AG08396 (cell line): Measurements from ENCODE around the gene RRN3.
"Not testable (repeated sequence)": the region's sequence is repeated elsewhere in the genome, so short reads cannot be mapped to it uniquely, and the experiment has no call there.

Source experiments
- DNase-seq: peaks from one replicate; pipeline ENCODE4 v3.0.0; 2012; ENCODE audit warnings: low spot score, mixed read lengths

The RRN3 gene

DNA sequence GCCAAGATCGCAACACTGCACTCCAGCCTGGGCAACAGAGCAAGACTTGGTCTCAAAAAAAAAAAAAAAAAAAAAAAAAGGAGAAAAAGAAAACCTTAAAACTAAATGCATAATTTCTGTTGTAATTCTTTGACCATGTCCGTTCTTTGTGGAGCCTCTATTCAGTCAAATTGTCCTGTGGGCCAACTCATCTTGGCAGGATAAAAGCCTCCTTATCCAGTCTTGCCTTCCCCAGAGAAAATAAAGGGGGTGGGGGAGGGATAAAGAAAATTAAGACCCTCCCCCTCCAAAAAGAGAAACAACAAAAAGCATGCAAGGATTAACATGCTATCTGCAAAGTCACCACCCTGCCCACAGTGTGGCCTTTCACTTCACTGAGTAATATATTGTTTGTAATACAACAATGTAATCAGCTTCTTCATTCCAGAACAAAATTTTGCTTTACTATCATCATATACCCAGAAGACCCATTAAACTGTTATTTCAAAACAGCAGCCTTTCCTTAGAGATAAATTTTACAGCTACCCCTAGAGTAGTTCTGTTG is 5.4 kb upstream of the RRN3 start:
- DNase-seq = not testable (repeated sequence)

- not testable (repeated sequence) for DNase-seq
These were observed 2.5 kb upstream of the RRN3 start for GRCh38 chr16:15096583-15096972.

DNA sequence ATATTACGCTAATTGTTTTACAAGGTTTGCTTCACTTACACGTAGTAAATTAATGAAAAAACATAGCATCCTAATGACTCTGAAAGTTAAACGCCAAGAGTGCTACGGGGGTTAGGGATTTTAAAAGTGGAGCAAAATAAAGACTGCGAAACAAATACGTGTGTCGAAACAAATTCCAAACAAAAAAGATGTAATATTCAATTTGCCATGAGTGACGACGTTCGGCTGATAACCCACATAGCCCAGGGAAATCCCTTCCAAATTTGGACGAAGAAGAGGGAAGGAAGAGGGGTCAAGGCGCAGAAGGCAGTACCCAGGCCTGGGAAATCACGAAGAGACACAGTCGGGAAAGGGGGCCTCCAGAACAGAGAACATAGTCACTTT is 509 bp downstream of the RRN3 start:
- DNase-seq = not testable (repeated sequence)

- DNase-seq = not testable (repeated sequence)
These were observed 3.3 kb downstream of the RRN3 start for GRCh38 chr16:15090663-15091269.

- not testable (repeated sequence) for DNase-seq
These were observed 11.3 kb downstream of the RRN3 start for GRCh38 chr16:15082788-15083187.

DNA sequence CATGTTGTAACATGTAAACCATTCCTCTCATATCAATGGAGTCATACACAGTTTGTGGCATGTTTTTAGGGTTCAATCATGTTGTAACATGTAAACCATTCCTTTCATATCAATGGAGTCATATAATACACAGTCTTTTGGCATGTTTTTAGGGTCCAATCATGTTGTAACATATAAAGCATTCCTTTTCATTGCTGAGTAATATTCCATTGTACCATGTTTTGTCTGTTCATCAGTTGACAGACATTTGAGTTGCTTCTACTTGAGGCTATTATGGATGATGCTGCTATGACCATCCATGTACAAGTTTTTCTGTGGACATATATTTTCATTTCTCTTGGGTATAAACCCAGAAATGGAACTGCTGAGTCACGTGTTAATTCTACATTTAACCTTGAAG is 13.2 kb downstream of the RRN3 start:
- not testable (repeated sequence) for DNase-seq

DNA sequence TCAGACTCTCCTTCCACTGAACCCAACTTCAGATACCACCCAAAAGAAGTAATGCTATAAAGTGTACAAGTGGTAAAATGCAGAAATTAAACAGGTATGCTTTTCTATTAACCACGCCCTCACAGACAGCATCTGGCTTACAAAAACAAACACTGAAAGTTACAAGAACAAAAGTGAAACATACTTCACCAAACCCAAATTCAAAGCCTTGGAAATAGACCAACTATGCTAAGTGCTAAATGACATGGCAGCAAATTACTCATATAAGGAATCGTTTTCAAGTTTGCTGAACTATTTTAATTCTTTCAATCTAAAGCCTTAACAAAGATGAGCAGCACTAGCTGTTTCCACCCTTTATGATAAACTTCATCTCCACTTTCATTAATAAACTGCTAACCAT is 17.9 kb downstream of the RRN3 start:
- not testable (repeated sequence) for DNase-seq

GRCh38 chr16:15073101-15073500 is 21.0 kb downstream of the RRN3 start:
- no peak for DNase-seq

GRCh38 chr16:15071916-15072769 is 21.9 kb downstream of the RRN3 start:
- not testable (repeated sequence) for DNase-seq

- not testable (repeated sequence) for DNase-seq
These were observed 23.1 kb downstream of the RRN3 start for GRCh38 chr16:15071013-15071412.

DNA sequence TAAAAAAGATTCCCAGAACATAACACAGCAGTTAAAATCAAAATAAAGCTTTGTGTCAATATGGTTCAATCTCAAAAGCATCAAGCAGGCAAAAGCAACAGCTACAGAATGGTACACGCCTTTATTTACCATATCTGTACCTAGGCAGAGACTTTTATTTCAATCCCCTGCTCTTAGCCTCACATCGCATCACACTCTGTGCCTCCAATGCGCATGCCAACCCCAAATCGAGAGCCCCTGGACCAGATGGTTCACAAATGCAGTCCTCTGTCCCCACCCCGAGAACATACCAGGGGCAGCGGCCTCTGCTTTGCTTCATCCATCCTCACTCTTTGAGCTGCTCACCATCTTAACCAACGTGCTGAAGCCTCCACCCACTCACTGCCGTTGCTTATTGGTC is 27.4 kb downstream of the RRN3 start:
- DNase-seq = not testable (repeated sequence)

- DNase-seq = not testable (repeated sequence)
These were observed 28.1 kb downstream of the RRN3 start for GRCh38 chr16:15065961-15066360.

DNA sequence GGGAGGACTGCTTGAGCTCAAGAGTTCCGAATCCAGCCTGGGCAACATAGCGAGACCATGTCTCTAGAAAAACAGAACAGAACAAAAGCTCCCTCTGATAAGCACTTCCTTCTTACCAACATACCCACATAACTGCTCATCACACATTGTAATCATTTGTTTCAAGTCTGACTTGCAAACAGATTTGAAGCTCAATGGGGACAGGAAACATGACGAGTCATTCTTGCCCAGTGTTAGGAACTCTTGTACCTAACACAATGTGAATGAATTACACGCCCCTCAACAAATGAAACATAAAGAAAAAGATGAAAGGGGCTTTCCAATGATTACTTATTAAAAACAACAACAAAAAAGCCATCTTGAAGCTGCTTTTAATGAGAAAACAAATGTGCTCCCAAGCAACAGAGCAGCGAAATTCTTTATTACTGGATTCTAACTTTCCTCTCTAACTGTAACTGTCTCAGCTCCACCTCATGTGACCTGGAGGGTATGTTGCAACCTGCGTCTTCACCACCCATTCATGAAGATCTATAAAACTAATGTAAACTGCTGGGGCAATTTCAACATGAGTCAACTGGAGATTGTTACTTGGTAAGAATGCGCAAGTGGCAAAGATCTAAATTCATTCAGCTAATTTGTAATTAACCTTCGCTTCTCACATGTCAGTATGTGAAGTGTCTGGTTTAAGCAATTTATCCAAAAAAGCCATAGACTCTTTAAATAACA is 31.8 kb downstream of the RRN3 start:
- DNase-seq = not testable (repeated sequence)

GRCh38 chr16:15059324-15059723 is 34.7 kb downstream of the RRN3 start:
- no peak for DNase-seq

- no peak for DNase-seq
These were observed 36.2 kb downstream of the RRN3 start for GRCh38 chr16:15057681-15058417.

- peak; percentile 48 for DNase-seq
These were observed 38.7 kb downstream of the RRN3 start for GRCh38 chr16:15055141-15056053.

- DNase-seq = no peak
These were observed 39.5 kb downstream of the RRN3 start for GRCh38 chr16:15054357-15055140.

DNA sequence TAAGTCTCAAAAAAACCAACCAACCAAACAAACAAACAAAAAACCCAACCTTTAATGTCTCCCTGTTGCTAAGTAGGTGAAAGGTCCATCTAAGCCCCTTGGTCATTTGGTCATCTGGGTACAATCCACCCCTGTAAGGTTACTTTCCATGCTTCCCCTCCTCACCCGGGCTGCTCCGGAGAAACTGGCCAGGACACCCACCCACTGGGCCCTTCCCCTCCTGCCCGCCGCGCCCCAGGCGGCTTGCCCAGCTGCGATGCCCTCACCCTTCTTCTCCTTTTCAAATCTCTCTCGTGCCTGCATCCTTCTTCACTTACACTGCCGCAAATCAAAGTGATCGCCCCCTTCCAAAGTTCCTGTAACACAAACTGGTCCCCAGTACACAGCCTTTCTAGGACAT is 40.2 kb downstream of the RRN3 start:
- no peak for DNase-seq

DNA sequence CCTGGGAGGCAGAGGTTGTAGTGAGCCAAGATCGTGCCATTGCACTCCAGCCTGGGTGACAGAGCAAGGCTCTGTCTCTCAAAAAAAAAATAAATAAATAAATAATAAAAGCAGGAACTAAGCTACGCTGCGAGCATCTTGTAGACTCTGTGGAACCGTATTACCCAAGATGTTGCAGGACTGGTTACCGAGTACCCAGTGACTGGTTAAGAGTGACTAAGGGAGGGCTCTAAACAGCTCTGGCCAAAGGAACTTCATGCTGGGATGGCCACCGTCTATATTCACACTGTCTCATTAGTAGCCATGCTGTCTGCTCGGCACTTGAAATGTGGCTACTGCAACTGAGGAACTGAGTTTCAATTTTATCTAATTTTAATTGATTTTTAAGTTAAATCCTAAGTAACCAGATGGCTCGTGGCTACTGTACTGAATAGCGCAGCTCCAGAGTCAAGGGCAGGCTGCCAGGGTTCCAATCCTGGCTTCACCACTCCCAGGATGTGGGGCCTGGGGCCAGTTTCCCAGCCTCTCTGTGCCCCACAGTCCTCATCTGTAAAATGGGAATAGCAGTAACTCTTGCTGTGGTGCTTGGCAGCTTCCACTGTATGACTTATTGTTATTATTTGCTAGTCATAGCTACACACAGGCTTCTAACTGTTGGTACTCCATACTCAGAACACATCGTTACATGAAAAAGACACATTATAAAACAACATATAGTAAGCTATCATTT is 41.2 kb downstream of the RRN3 start:
- DNase-seq = no peak
